PC-9 (cell line): Measurements from ENCODE around the gene ACVR2A. TPM values are rescaled to one million over a fixed set of nuclear protein-coding genes. Genes with fewer than 3 reads are reported as not detected.

ENCODE experiments used
- BruUV-seq: library from RNA; stranded (reverse); fragments of 400-500 nt; replicated peaks from 2 replicates; lab custom pipeline; 2021; lab: Mats Ljungman, UMichigan
- CTCF ChIA-PET: fragments of 300-600 bp; sonication (Branson Sonifier 250); formaldehyde crosslinking; loops from one replicate; lab custom pipeline; 2022; ENCODE audit warnings: antibody characterized with exemption; lab: Charles Lee
- POLR2A ChIA-PET: fragments of 300-600 bp; sonication (Branson Sonifier 250); formaldehyde crosslinking; loops from one replicate; lab custom pipeline; 2022; ENCODE audit warnings: antibody characterized with exemption; ENCODE audit not compliant: unreplicated experiment; lab: Charles Lee
- DNase-seq, 2 experiments: peaks; one replicate each; pipeline versions ENCODE4 v3.0.0 to v3.0.0-alpha.2; 2015 to 2022; ENCODE audit warnings: mixed read lengths in 1 of 2
- H2AFZ ChIP-seq: fragments of 200-600 bp; sonication (generic); 2 replicates; pipeline ENCODE4 v1.8.1; 2017; ENCODE audit warnings: antibody characterized with exemption
- H3F3A ChIP-seq: fragments of 200-600 bp; sonication (generic); 2 replicates; pipeline ENCODE4 v1.8.1; 2017; ENCODE audit warnings: antibody characterized with exemption, mild to moderate bottlenecking, low read depth; ENCODE audit not compliant: insufficient read depth
- H3K27ac ChIP-seq: fragments of 200-600 bp; sonication (generic); 2 replicates; pipeline ENCODE4 v1.6.1; 2016; ENCODE audit warnings: mixed run types
- H3K27me3 ChIP-seq: fragments of 200-600 bp; sonication (generic); 2 replicates; pipeline ENCODE4 v1.6.1; 2016; ENCODE audit warnings: low read depth, mixed run types; ENCODE audit not compliant: insufficient read depth
- H3K36me3 ChIP-seq: fragments of 200-600 bp; sonication (generic); 2 replicates; pipeline ENCODE4 v1.6.1; 2016; ENCODE audit warnings: low read depth, mixed run types
- H3K4me1 ChIP-seq: fragments of 200-600 bp; sonication (generic); replicated peaks from 2 replicates; pipeline ENCODE4 v1.6.1; 2016; ENCODE audit warnings: mixed run types; ENCODE audit not compliant: insufficient read depth
- H3K4me2 ChIP-seq: fragments of 200-600 bp; sonication (generic); 2 replicates; pipeline ENCODE4 v1.6.1; 2017; ENCODE audit warnings: mixed run types
- H3K4me3 ChIP-seq: fragments of 200-600 bp; sonication (generic); 2 replicates; pipeline ENCODE4 v1.6.1; 2016; ENCODE audit warnings: mixed run types
- H3K79me2 ChIP-seq: fragments of 200-600 bp; sonication (generic); 2 replicates; pipeline ENCODE4 v1.6.1; 2017; ENCODE audit warnings: low read depth, mixed run types
- H3K9me2 ChIP-seq: fragments of 200-600 bp; sonication (generic); 2 replicates; pipeline ENCODE4 v1.8.1; 2017; ENCODE audit warnings: mild to moderate bottlenecking; ENCODE audit not compliant: insufficient read depth
- H3K9me3 ChIP-seq: fragments of 200-600 bp; sonication (generic); 2 replicates; pipeline ENCODE4 v1.8.1; 2016; ENCODE audit warnings: low read depth; ENCODE audit not compliant: insufficient read depth
- H4K20me1 ChIP-seq: fragments of 200-600 bp; sonication (generic); 2 replicates; pipeline ENCODE4 v1.8.1; 2017; ENCODE audit not compliant: insufficient read depth
- CTCF ChIP-seq: fragments of 200-600 bp; sonication (generic); conservative IDR thresholded peaks from 2 replicates; pipeline ENCODE4 v1.6.1; 2017; ENCODE audit warnings: mixed run types, antibody characterized with exemption, mild to moderate bottlenecking, moderate library complexity
- EZH2 ChIP-seq: fragments of 200-600 bp; sonication (generic); IDR thresholded peaks from 2 replicates; pipeline ENCODE4 v1.8.0; 2017; ENCODE audit warnings: antibody characterized with exemption, low read depth
- intact Hi-C: fragments of 100-400 bp; cut with micrococcal nuclease; formaldehyde crosslinking; loops from one replicate; pipeline ENCODE4 v1.10.0; 2022; ENCODE audit not compliant: unreplicated experiment
- total RNA-seq: library from RNA; stranded (reverse); gene quantifications from 2 replicates; pipeline ENCODE4 v1.2.3, GENCODE V29; 2021

The ACVR2A gene
- total RNA-seq, 1 experiment from 2014 or later, result 10.2 TPM

- Histone ChIP-seq H3K27ac (no peak overlapping the region), H4K20me1 (no peaks in the 10 kb centered on the region), H3K4me3 (no peak overlapping the region), H2AFZ (no peak overlapping the region), H3K9me2 (no peaks in the 10 kb centered on the region), H3K4me1 (no peaks in the 10 kb centered on the region), H3K9me3 (no peaks in the 10 kb centered on the region), H3K27me3 (no peaks in the 10 kb centered on the region), H3K36me3 (no peaks in the 10 kb centered on the region), H3F3A (no peaks in the 10 kb centered on the region), H3K4me2 (no peak overlapping the region), H3K79me2 (peaks cover 51% of the 10 kb centered on the region; the same call in 1 of the 2 replicates)
- no TSS peak for BruUV-seq
- ChIA-PET CTCF (no interaction called here), POLR2A (no interaction called here)
- DNase-seq, result no peak
- intact Hi-C loops, result no loop called here
- TF ChIP-seq EZH2, result no peak
- no peak for TF ChIP-seq CTCF
These were observed 20.7 kb downstream of the ACVR2A start for GRCh38 chr2:147865560-147865959.

GRCh38 chr2:147867050-147867449 lies 22.2 kb downstream of the ACVR2A start:
- Histone ChIP-seq H3K27me3 (no peaks in the 10 kb centered on the region), H3K36me3 (no peaks in the 10 kb centered on the region), H3K4me2 (no peak overlapping the region), H3K4me1 (no peaks in the 10 kb centered on the region), H3K4me3 (no peak overlapping the region), H3F3A (no peaks in the 10 kb centered on the region), H4K20me1 (no peaks in the 10 kb centered on the region), H3K79me2 (peaks cover 41% of the 10 kb centered on the region; the same call in 1 of the 2 replicates), H3K27ac (no peak overlapping the region), H3K9me3 (no peaks in the 10 kb centered on the region; the same call in 1 of the 2 replicates), H3K9me2 (no peaks in the 10 kb centered on the region), H2AFZ (no peak overlapping the region)
- no TSS peak for BruUV-seq
- no peak for TF ChIP-seq EZH2
- no peak for TF ChIP-seq CTCF
- DNase-seq, result no peak
- POLR2A ChIA-PET, result no interaction called here
- intact Hi-C loops, result no loop called here
- CTCF ChIA-PET, result no interaction called here

DNA sequence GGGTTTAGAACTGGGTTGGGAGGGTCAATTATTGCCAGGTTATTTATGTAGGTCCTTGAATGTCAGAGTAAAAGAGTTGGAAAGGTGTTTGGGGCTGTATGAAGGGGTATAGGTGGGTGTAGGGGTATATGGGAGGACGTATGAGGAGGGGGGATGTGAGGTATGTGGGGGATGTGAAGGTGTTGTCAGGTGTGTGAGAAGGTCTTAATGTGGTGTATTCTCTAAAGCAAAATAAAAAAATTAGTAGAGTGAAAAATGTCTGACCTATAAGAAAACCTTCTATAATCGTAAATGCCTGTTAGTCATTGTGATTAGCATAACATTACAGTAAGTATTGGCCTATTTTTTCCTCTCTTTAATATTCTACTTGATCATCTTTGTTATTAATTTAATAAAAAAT lies 25.1 kb downstream of the ACVR2A start:
- TF ChIP-seq EZH2 (no peak), CTCF (no peak)
- CTCF ChIA-PET, result no interaction called here
- H3F3A ChIP-seq, result no peaks in the 10 kb centered on the region
- H3K79me2 ChIP-seq, result peaks cover 45% of the 10 kb centered on the region; the same call in 1 of the 2 replicates
- no peak overlapping the region for H3K27ac ChIP-seq
- no peaks in the 10 kb centered on the region; the same call in 1 of the 2 replicates for H4K20me1 ChIP-seq
- no TSS peak for BruUV-seq
- DNase-seq, result no peak
- no peak overlapping the region for H3K4me3 ChIP-seq
- no peaks in the 10 kb centered on the region for H3K36me3 ChIP-seq
- intact Hi-C loops, result no loop called here
- no peaks in the 10 kb centered on the region for H3K27me3 ChIP-seq
- no peak overlapping the region for H2AFZ ChIP-seq
- POLR2A ChIA-PET, result no interaction called here
- H3K9me3 ChIP-seq, result no peaks in the 10 kb centered on the region; the same call in 1 of the 2 replicates
- no peaks in the 10 kb centered on the region for H3K4me1 ChIP-seq
- no peak overlapping the region for H3K4me2 ChIP-seq
- H3K9me2 ChIP-seq, result no peaks in the 10 kb centered on the region
